ENCODE measurements around the gene PLA2G6. TPM values are rescaled to one million over a fixed set of nuclear protein-coding genes. Genes with fewer than 3 reads are reported as not detected.

PLA2G6 gene
- total and polyA plus RNA-seq, 2 of the 13 experiments (the other 11 are each of a cell fraction or from before 2014, with no cell fraction given), result 4.8 to 11.5 TPM

- H3K4me2 ChIP-seq (ENCODE audit: low read depth, low read length), result no peak overlapping the region
- no peaks in the 10 kb centered on the region for H3K9me3 ChIP-seq (ENCODE audit: low read length)
- ChIA-PET POLR2A (interaction anchor here (1.6 kb wide), 1 partner anchor 36 kb away, joined by 4 read pairs; the partner anchor contains the start of gene BAIAP2L2), CTCF (ENCODE audit: low intra/inter-chr PET ratio, low total read pairs) (no interaction called here)
- no peak overlapping the region for H3K27ac ChIP-seq (ENCODE audit: extremely low read length, insufficient read depth, low read length)
- no peaks in the 10 kb centered on the region for H3K79me2 ChIP-seq (ENCODE audit: insufficient read depth, low read length)
- no peak for ATAC-seq
- WGBS (ENCODE audit: low lambda C conversion rate), result 92% methylated on average over 18 of the region's 47 CpGs
- TF ChIP-seq TRIM24 (CRISPR knock-in tag; IDR thresholded peaks at IDR 0.05) (no peak), NBN (conservative IDR thresholded peaks at IDR 0.05) (no peak), KDM5B (CRISPR knock-in tag; IDR thresholded peaks at IDR 0.05; ENCODE audit: borderline replicate concordance) (no peak), NR1H2 (CRISPR knock-in tag; IDR thresholded peaks at IDR 0.05; ENCODE audit: borderline replicate concordance, low read depth) (no peak), ONECUT2 (CRISPR knock-in tag; IDR thresholded peaks at IDR 0.05) (no peak), ZSCAN21 (CRISPR knock-in tag; IDR thresholded peaks at IDR 0.05; ENCODE audit: borderline replicate concordance) (no peak), POGZ (CRISPR knock-in tag; IDR thresholded peaks at IDR 0.05) (no peak), SP5 (CRISPR knock-in tag; IDR thresholded peaks at IDR 0.05; ENCODE audit: borderline replicate concordance, low read depth) (no peak), CCDC6 (CRISPR knock-in tag; IDR thresholded peaks at IDR 0.05) (no peak), TBX2 (CRISPR knock-in tag; IDR thresholded peaks at IDR 0.05; ENCODE audit: borderline replicate concordance) (no peak), ZNF562 (CRISPR knock-in tag; IDR thresholded peaks at IDR 0.05; ENCODE audit: borderline replicate concordance) (no peak), NFE2L2 (IDR thresholded peaks at IDR 0.05; ENCODE audit: low read length) (no peak), GPN1 (CRISPR knock-in tag; IDR thresholded peaks at IDR 0.05; ENCODE audit: borderline replicate concordance) (no peak)
- TF ChIP-seq, protein P1, sequence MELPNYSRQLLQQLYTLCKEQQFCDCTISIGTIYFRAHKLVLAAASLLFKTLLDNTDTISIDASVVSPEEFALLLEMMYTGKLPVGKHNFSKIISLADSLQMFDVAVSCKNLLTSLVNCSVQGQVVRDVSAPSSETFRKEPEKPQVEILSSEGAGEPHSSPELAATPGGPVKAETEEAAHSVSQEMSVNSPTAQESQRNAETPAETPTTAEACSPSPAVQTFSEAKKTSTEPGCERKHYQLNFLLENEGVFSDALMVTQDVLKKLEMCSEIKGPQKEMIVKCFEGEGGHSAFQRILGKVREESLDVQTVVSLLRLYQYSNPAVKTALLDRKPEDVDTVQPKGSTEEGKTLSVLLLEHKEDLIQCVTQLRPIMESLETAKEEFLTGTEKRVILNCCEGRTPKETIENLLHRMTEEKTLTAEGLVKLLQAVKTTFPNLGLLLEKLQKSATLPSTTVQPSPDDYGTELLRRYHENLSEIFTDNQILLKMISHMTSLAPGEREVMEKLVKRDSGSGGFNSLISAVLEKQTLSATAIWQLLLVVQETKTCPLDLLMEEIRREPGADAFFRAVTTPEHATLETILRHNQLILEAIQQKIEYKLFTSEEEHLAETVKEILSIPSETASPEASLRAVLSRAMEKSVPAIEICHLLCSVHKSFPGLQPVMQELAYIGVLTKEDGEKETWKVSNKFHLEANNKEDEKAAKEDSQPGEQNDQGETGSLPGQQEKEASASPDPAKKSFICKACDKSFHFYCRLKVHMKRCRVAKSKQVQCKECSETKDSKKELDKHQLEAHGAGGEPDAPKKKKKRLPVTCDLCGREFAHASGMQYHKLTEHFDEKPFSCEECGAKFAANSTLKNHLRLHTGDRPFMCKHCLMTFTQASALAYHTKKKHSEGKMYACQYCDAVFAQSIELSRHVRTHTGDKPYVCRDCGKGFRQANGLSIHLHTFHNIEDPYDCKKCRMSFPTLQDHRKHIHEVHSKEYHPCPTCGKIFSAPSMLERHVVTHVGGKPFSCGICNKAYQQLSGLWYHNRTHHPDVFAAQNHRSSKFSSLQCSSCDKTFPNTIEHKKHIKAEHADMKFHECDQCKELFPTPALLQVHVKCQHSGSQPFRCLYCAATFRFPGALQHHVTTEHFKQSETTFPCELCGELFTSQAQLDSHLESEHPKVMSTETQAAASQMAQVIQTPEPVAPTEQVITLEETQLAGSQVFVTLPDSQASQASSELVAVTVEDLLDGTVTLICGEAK (IDR thresholded peaks at IDR 0.05), result no peak
- TF ChIP-seq, protein P1 (CRISPR knock-in tag; IDR thresholded peaks at IDR 0.05), result no peak
- FAIRE-seq, result no peak
- in situ Hi-C loops (cut with HindIII; ENCODE audit: extremely low pct_ligation_motif_present, low pct_unique_long_range_greater_than_20kb) (no loop called here), intact Hi-C loops (cut with micrococcal nuclease; ENCODE audit: unreplicated experiment) (no loop called here)
- DNase-seq (ENCODE audit: low spot score), result no peak
- H3K4me3 ChIP-seq (replicated peaks in 1 of 3; ENCODE audit: insufficient read depth in 1 of 3, low read depth in 2 of 3, low read length in 3 of 3), result no peak overlapping the region
- H3K4me1 ChIP-seq (ENCODE audit: insufficient read depth, low read length), result no peaks in the 10 kb centered on the region
- H3K9ac ChIP-seq (ENCODE audit: insufficient read depth, low read depth, low read length), result no peak overlapping the region
- H4K20me1 ChIP-seq (ENCODE audit: insufficient read depth, low read length), result no peaks in the 10 kb centered on the region
- no peaks in the 10 kb centered on the region for H3K27me3 ChIP-seq (ENCODE audit: control insufficient read depth in 1 of 2, insufficient read depth in 2 of 2, low read length in 2 of 2)
- H2AFZ ChIP-seq (ENCODE audit: low read length), result no peak overlapping the region
- BruUV-seq (replicated peaks), result TSS peak; percentile 33
- H3K36me3 ChIP-seq (replicated peaks in 1 of 2; ENCODE audit: control insufficient read depth in 1 of 2, insufficient read depth in 2 of 2, low read length in 2 of 2), result peaks cover 10 to 20% of the 10 kb centered on the region in 2 experiments
These were observed 107.2 kb downstream of the PLA2G6 start for GRCh38 chr22:38074181-38075104.
